ENCODE measurements around the gene CNTNAP2. TPM values are rescaled to one million over a fixed set of nuclear protein-coding genes. Genes with fewer than 3 reads are reported as not detected.
"Not testable (repeated sequence)": the region's sequence is repeated elsewhere in the genome, so short reads cannot be mapped to it uniquely, and the experiment has no call there.

The CNTNAP2 gene
- total RNA-seq, 2 donors from 2014 or later: 4.4 to 8.5 TPM

DNA sequence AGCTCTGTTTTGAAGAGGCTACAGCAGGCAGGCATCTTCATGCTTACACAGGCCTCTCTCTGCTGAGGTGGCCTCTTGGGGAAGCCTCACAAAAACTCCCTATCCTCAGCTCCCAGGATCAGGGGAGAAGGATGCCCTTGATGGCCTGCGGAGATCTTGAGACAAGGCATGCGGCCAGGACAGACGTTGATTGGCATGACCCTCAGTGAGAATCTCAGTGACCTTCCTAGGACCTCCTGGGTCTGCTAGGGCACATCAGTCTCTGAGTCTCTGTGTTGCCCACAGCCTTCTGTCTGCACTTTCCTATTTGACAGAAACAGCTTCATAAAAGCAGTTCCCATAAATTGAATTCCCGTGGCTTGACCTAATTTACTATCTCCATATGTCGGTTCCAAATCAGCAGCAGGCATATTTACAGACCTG is 1468.2 kb downstream of the CNTNAP2 start:
- Histone ChIP-seq H3K9ac (ENCODE audit: low read depth in 2 of 2, low read length in 2 of 2) (no peak overlapping the region), H3K27me3 (no peaks in the 10 kb centered on the region), H3K27ac (no peak overlapping the region), H3K9me3 (no peaks in the 10 kb centered on the region), H3K4me1 (no peaks in the 10 kb centered on the region), H3K4me3 (no peak overlapping the region), H3K36me3 (no peaks in the 10 kb centered on the region)
- TF ChIP-seq, protein P1, sequence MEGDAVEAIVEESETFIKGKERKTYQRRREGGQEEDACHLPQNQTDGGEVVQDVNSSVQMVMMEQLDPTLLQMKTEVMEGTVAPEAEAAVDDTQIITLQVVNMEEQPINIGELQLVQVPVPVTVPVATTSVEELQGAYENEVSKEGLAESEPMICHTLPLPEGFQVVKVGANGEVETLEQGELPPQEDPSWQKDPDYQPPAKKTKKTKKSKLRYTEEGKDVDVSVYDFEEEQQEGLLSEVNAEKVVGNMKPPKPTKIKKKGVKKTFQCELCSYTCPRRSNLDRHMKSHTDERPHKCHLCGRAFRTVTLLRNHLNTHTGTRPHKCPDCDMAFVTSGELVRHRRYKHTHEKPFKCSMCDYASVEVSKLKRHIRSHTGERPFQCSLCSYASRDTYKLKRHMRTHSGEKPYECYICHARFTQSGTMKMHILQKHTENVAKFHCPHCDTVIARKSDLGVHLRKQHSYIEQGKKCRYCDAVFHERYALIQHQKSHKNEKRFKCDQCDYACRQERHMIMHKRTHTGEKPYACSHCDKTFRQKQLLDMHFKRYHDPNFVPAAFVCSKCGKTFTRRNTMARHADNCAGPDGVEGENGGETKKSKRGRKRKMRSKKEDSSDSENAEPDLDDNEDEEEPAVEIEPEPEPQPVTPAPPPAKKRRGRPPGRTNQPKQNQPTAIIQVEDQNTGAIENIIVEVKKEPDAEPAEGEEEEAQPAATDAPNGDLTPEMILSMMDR (IDR thresholded peaks at IDR 0.05): no peak
- DNase-seq: no peak
- intact Hi-C loops (cut with DNase I): no loop called here

DNA sequence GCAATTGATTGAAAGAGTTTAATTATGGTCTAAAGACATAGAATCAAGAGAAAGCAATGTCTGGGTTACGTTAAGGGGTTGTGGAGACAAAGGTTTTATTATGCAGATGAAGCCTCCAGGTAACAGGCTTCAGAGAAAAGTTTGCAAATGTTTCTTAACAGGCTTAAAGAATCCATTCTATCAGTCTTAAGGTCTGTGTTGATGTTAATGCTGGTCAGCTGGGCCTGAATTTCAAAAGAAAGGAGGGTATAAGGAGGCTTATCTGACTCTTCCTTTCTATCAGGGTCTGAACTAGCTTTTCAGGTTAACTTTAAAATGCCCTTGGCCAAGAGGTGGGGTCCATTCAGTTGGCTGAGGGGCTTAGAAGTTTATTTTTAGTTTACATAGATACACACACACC is 1469.5 kb downstream of the CNTNAP2 start:
- no peaks in the 10 kb centered on the region for H3K27me3 ChIP-seq
- no peak for DNase-seq
- no peak overlapping the region for H3K4me3 ChIP-seq
- no peaks in the 10 kb centered on the region for H3K36me3 ChIP-seq
- TF ChIP-seq, protein P1 (IDR thresholded peaks at IDR 0.05): no peak
- H3K4me1 ChIP-seq: no peaks in the 10 kb centered on the region
- intact Hi-C loops (cut with DNase I): no loop called here
- H3K9ac ChIP-seq (ENCODE audit: low read depth in 2 of 2, low read length in 2 of 2): no peak overlapping the region
- no peaks in the 10 kb centered on the region for H3K9me3 ChIP-seq
- no peak overlapping the region for H3K27ac ChIP-seq

DNA sequence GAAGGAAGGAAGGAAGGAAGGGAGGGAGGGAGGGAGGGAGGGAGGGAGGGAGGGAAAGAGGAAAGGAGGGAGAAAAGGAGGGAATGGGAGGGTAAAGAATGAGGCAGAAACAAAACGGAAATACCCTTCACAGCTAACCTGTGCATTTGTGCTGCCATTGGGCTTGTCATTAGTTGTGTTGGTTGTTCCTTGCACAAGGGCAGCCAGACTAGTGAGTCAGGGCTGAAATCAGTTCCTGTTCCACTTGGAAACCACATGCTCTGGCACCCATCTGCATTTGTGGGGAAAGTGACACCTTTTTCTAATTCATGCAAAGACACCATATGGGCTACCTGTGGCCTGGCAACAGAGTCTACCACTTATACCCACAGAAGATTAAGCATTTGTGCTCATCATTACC is 1469.9 kb downstream of the CNTNAP2 start:
- no peaks in the 10 kb centered on the region for H3K4me1 ChIP-seq
- intact Hi-C loops (cut with DNase I): no loop called here
- no peak for DNase-seq
- H3K9ac ChIP-seq (ENCODE audit: low read depth in 2 of 2, low read length in 2 of 2): no peak overlapping the region
- no peak overlapping the region for H3K4me3 ChIP-seq
- no peaks in the 10 kb centered on the region for H3K9me3 ChIP-seq
- TF ChIP-seq, protein P1 (IDR thresholded peaks at IDR 0.05): no peak
- H3K27me3 ChIP-seq: no peaks in the 10 kb centered on the region
- no peak overlapping the region for H3K27ac ChIP-seq
- H3K36me3 ChIP-seq: no peaks in the 10 kb centered on the region

DNA sequence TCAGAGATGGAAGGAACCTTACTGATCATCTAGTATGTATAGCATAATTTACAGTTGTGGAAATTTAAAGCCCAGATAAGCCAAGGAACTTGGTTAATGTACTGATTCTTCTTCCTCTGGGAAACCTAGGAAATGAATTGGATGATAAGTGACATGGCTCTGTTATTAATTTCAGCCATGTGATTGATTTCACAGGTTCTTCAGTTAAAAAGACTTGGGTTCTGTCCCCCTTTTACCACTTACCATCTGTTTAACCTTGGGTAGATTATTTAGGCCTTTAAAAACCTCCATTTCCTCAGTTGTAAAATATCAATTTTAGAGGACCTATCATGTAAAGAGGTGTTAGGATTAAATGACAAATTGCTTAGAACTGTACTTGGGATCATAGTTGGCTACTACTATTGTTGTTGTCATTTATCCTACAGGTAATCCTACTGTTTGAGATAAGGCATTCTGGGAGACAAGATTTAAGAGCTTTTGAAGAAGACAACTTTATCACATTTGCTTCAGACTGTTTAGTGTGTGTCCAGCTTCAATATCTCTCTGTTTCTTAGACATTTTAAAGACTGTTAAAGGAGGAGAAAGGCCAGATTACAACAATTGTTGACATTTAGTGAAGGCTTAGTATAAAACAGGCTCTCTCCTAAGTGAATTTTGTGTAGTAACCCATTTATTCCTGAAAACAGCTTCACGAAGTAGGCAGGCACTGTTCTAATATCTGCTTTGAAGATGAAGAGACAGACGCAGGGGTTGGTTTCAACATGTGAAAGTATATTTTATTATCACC is 1476.9 kb downstream of the CNTNAP2 start:
- no peak overlapping the region for H3K4me3 ChIP-seq
- no peaks in the 10 kb centered on the region for H3K36me3 ChIP-seq
- H3K27ac ChIP-seq: no peak overlapping the region
- H3K9ac ChIP-seq (ENCODE audit: low read depth in 2 of 2, low read length in 2 of 2): no peak overlapping the region
- no peak for DNase-seq
- no peaks in the 10 kb centered on the region for H3K27me3 ChIP-seq
- H3K4me1 ChIP-seq: no peaks in the 10 kb centered on the region
- TF ChIP-seq, protein P1 (IDR thresholded peaks at IDR 0.05): no peak
- no peaks in the 10 kb centered on the region for H3K9me3 ChIP-seq
- intact Hi-C loops (cut with DNase I): no loop called here

DNA sequence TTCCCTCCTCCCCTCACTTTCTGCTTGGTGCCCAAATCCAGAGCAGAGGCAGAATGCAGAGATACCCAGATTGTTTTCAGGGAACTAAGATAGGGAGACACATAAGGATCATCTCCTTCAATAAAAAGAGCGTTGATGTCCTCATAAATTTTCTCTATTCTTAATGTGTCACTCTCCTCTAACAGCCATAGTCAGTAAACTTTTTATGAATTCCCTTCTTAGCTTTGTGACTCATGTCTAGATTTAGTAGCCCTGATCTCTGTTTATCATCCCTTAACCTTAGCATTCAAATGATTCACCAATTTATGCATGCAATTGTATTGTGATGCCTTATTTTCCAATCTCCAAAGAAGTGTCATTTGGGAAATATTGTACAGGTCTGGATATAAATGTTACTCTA is 1478.4 kb downstream of the CNTNAP2 start:
- Histone ChIP-seq H3K27ac (no peak overlapping the region), H3K27me3 (no peaks in the 10 kb centered on the region), H3K9ac (ENCODE audit: low read depth in 2 of 2, low read length in 2 of 2) (no peak overlapping the region), H3K4me3 (no peak overlapping the region), H3K36me3 (no peaks in the 10 kb centered on the region), H3K4me1 (no peaks in the 10 kb centered on the region), H3K9me3 (no peaks in the 10 kb centered on the region)
- no peak for DNase-seq
- intact Hi-C loops (cut with DNase I): no loop called here
- TF ChIP-seq, protein P1 (IDR thresholded peaks at IDR 0.05): no peak

DNA sequence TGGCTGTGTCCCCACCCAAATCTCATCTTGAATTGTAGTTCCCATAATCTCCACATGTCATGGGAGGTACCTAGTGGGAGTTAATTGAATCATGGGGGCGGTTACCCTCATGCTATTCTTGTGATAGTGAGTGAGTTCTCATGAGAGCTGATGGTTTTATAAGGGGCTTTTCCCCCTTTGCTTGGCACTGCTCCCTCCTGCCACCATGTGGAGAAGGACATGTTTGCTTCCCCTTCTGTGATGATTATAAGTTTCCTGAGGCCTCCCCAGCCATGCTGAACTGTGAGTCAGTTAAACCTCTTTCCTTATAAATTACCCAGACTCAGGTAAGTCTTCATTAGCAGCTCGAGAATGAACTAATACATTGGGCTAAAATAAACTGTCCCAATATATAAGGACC is 1482.1 kb downstream of the CNTNAP2 start:
- DNase-seq; H3K27me3 ChIP-seq; H3K9ac ChIP-seq (ENCODE audit: low read depth in 2 of 2, low read length in 2 of 2); H3K9me3 ChIP-seq; H3K36me3 ChIP-seq; H3K4me1 ChIP-seq; H3K27ac ChIP-seq; intact Hi-C loops (cut with DNase I); H3K4me3 ChIP-seq: not testable (repeated sequence)
